Choroid plexus epithelial cell (primary cell): Measurements from ENCODE around the gene NDRG3.

Experiments
- DNase-seq: peaks from one replicate; pipeline ENCODE4 v3.0.0-alpha.2; 2010; ENCODE audit warnings: low read depth
- H3K4me3 ChIP-seq: 2 replicates; pipeline ENCODE4 v1.5.1; 2011; ENCODE audit warnings: low read depth, mild to moderate bottlenecking, control low read depth, low read length, moderate library complexity
- TF ChIP-seq, protein P1 (sequence below): conservative IDR thresholded peaks from 2 replicates; pipeline ENCODE4 v1.5.1; 2011; ENCODE audit warnings: low read depth, mild to moderate bottlenecking, control low read depth, inconsistent platforms, low read length, moderate library complexity

The NDRG3 gene

DNA sequence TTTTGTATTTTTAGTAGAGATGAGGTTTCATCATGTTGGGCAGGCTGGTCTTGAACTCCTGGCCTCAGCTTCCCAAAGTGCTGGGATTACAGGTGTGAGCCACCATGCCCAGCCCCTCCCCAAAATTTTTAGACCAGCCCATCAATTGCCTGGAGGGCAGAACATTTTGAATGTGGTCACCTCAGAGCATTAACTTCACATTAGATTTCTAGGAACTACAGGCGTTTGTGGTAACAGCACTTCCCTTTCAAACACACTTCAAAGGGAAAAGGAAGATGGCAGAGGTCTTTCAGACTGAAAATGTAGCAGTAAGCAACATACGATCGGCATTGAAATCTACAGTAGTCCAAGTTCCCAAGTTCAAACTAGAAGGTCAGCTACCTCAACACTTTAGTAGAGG is 87.6 kb downstream of the NDRG3 start:
- no peak for DNase-seq
- TF ChIP-seq, protein P1, sequence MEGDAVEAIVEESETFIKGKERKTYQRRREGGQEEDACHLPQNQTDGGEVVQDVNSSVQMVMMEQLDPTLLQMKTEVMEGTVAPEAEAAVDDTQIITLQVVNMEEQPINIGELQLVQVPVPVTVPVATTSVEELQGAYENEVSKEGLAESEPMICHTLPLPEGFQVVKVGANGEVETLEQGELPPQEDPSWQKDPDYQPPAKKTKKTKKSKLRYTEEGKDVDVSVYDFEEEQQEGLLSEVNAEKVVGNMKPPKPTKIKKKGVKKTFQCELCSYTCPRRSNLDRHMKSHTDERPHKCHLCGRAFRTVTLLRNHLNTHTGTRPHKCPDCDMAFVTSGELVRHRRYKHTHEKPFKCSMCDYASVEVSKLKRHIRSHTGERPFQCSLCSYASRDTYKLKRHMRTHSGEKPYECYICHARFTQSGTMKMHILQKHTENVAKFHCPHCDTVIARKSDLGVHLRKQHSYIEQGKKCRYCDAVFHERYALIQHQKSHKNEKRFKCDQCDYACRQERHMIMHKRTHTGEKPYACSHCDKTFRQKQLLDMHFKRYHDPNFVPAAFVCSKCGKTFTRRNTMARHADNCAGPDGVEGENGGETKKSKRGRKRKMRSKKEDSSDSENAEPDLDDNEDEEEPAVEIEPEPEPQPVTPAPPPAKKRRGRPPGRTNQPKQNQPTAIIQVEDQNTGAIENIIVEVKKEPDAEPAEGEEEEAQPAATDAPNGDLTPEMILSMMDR = no peak
- H3K4me3 ChIP-seq = no peak overlapping the region

- TF ChIP-seq, protein P1 = no peak
- H3K4me3 ChIP-seq = no peak overlapping the region
- no peak for DNase-seq
These were observed 89.2 kb downstream of the NDRG3 start for GRCh38 chr20:36656733-36657132.

DNA sequence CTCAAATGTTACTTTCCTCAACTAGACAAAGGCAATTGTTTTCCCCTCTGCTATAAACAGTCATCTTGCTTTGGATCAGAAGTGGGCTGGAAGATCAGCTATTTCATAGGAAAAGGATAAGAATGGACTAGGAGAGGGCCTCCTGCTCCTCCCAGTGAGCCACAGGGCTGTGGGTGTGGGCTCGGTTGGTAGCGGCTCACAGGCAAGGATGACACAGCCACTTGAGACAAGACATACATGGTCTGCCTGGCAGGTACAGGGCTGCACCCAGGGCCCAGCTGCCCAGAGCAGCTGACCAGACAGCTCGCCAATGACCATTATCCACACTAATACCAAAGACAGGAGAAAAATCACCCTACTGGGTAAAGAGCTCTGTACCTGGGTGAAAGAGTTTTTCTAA is 90.9 kb downstream of the NDRG3 start:
- no peak for DNase-seq
- no peak overlapping the region for H3K4me3 ChIP-seq
- TF ChIP-seq, protein P1 = no peak

GRCh38 chr20:36654506-36654905 is 91.4 kb downstream of the NDRG3 start:
- DNase-seq = no peak
- TF ChIP-seq, protein P1 = no peak
- no peak overlapping the region for H3K4me3 ChIP-seq

- no peak overlapping the region for H3K4me3 ChIP-seq
- TF ChIP-seq, protein P1 = no peak
- DNase-seq = no peak
These were observed 92.4 kb downstream of the NDRG3 start for GRCh38 chr20:36653456-36653855.

DNA sequence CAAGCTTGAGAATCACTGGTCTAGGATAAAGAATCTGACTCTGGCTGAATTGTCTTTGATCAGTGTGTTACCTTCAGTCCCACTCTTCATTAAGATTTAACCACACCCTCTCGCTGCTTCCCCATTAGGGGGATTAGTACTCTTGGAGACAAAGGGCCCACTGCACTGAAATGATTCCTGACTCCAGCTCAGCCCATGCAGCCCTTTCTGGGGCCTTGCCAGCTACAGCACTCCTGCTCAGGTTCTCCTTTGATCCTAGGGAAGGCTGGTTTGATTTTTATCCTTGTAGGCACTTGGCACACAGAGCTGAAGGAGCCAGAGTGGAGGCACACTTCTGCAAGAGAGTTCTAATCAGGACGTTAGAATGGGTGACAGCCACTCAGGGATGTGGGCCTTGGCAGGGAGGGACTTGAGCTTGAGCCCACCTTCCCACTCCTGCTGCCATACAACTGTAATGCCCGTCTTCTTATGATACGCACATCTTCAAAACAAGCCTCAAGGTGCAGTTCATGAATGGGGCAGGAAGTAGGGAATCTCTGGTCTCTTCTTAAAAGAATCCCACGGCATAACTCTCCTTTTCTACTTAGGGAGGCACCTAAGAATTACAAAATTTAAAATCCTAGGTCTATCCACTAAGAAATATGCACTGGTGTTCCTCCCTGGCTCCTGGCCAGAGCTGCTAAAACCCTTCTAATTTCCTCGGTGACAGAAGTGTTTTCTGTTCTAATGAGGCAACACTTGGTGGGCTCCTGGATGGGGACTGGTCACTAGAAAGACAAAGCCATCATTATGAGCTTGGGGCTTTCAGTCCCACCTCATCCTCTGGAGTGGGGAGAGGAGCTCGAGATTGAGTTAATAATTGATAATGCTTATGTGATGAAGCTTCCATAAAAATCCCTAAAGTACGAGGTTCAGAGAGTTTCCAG is 98.4 kb downstream of the NDRG3 start:
- no peak overlapping the region for H3K4me3 ChIP-seq
- no peak for DNase-seq
- TF ChIP-seq, protein P1 = no peak

GRCh38 chr20:36646678-36647077 is 99.2 kb downstream of the NDRG3 start:
- no peak for DNase-seq
- H3K4me3 ChIP-seq = no peak overlapping the region
- TF ChIP-seq, protein P1 = no peak
